GM12873 (cell line): ENCODE data around the gene PPP1R27.

Experiments used
- TF ChIP-seq, protein P1 (sequence below): IDR thresholded peaks from 2 replicates; pipeline ENCODE4 v1.5.1; 2012; ENCODE audit warnings: low read depth, mild to moderate bottlenecking, moderate library complexity, low read length, control low read depth; ENCODE audit not compliant: insufficient read depth; ENCODE audit errors: missing control alignments

The PPP1R27 gene

GRCh38 chr17:81812571-81813370, 22.1 kb downstream of the PPP1R27 start:
- TF ChIP-seq, protein P1, sequence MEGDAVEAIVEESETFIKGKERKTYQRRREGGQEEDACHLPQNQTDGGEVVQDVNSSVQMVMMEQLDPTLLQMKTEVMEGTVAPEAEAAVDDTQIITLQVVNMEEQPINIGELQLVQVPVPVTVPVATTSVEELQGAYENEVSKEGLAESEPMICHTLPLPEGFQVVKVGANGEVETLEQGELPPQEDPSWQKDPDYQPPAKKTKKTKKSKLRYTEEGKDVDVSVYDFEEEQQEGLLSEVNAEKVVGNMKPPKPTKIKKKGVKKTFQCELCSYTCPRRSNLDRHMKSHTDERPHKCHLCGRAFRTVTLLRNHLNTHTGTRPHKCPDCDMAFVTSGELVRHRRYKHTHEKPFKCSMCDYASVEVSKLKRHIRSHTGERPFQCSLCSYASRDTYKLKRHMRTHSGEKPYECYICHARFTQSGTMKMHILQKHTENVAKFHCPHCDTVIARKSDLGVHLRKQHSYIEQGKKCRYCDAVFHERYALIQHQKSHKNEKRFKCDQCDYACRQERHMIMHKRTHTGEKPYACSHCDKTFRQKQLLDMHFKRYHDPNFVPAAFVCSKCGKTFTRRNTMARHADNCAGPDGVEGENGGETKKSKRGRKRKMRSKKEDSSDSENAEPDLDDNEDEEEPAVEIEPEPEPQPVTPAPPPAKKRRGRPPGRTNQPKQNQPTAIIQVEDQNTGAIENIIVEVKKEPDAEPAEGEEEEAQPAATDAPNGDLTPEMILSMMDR, result no peak

DNA sequence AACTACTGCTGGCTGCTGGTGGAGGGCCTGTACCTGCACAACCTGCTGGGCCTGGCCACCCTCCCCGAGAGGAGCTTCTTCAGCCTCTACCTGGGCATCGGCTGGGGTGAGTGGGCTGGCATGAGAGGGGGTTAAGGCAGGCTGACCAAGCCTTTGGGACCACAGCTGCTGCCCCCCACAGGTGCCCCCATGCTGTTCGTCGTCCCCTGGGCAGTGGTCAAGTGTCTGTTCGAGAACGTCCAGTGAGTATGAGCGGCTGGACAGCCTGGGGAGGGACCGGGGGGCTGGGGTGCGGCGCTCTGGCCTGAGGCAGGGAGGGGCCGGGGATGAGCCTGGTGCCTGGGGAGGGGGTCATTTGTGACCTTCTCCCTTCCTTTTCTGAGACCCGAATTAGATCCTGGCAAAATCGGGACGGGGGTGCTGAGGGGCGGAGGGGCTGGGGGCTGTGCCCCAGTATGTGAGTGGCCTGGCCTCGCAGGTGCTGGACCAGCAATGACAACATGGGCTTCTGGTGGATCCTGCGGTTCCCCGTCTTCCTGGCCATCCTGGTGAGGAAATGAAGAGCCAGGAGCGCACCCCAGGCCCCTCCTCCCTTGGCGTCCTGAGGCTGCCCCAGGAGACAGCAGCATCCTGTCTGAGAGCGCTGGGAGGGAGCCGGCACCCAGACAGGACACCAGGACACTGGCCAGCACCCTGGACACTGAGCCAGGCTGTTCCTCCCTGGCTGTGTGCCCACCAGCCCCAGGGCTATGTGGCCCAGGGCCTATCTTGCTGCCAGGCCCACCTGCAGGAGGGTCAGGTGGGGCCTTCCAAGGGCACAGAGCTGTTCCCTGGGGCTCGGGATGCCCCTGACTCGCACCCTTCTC, 22.9 kb downstream of the PPP1R27 start:
- TF ChIP-seq, protein P1, result no peak

DNA sequence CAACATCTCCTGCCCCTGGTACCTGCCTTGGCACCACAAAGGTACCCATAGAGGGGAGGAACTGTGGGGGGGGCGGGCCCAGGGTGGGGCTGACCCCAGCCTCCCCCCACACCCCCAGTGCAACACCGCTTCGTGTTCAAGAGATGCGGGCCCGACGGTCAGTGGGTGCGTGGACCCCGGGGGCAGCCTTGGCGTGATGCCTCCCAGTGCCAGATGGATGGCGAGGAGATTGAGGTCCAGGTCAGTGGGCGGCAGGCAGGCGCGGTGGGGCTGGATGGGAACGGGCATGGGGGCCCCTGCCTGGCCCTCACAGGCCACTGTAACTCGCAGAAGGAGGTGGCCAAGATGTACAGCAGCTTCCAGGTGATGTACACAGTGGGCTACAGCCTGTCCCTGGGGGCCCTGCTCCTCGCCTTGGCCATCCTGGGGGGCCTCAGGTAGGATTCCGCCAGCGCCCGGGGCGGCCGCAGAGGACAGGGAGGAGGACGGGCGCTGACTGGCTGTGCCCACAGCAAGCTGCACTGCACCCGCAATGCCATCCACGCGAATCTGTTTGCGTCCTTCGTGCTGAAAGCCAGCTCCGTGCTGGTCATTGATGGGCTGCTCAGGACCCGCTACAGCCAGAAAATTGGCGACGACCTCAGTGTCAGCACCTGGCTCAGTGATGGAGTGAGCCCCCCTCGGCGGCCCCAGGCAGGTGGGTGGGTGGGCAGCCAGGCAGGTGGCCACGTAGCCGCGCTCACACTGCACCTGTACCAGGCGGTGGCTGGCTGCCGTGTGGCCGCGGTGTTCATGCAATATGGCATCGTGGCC, 23.8 kb downstream of the PPP1R27 start:
- TF ChIP-seq, protein P1, result no peak

DNA sequence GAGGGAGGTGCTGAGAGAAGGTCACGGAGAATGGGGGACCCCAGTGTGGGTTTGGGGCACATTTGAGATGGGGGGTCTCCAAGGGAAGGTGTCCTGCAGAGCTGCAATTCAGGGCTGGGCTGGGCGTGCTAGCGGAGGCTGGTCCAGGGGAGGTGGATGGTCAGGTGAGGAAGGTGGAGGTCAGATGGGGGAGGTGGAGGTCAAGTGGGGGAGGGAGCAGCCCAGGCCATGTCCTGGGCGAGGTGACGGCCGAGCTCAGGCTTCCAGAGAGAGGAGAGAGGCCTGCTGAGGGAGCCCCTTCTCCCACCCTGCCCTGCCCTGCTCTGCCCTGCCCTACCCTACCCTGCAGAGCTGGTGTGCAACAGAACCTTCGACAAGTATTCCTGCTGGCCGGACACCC, 24.4 kb downstream of the PPP1R27 start:
- TF ChIP-seq, protein P1, result no peak

DNA sequence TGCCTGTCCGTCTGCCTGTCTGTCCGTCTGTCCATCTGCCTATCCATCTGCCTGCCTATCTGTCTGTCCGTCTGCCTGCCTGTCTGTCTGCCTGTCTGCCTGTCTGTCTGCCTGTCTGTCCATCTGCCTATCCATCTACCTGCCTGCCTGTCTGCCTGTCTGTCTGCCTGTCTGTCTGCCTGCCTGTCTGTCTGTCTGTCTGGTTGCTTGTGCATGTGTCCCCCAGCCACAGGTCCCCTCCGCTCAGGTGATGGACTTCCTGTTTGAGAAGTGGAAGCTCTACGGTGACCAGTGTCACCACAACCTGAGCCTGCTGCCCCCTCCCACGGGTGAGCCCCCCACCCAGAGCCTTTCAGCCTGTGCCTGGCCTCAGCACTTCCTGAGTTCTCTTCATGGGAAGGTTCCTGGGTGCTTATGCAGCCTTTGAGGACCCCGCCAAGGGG, 25.3 kb downstream of the PPP1R27 start:
- TF ChIP-seq, protein P1, result no peak

DNA sequence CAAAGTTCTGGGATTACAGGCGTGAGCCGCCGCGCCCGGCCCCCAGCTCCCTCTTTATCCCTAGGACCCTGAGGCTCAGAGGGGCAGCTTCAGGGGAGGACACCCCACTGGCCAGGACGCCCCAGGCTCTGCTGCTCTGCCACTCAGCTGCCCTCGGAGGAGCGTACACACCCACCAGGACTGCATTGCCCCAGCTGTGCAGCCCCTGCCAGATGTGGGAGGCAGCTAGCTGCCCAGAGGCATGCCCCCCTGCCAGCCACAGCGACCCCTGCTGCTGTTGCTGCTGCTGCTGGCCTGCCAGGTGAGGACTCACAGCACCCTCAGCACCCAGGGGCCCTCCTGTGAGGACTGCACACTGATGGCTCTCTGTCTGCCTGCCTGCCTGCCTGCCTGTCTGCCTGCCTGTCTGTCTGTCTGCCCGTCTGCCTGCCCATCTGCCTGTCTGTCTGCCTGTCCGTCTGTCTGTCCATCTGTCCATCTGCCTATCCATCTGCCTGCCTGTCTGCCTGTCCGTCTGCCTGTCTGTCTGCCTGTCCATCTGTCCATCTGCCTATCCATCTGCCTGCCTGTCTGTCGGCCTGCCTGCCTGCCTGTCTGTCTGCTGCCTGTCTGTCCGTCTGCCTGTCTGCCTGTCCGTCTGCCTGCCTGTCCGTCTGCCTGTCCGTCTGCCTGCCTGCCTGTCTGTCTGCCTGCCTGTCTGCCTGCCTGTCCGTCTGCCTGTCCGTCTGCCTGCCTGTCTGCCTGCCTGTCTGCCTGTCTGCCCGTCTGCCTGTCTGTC, 25.9 kb downstream of the PPP1R27 start:
- TF ChIP-seq, protein P1, result peak; percentile 27
